ENCODE measurements around the gene ROBO2.

The ROBO2 gene

DNA sequence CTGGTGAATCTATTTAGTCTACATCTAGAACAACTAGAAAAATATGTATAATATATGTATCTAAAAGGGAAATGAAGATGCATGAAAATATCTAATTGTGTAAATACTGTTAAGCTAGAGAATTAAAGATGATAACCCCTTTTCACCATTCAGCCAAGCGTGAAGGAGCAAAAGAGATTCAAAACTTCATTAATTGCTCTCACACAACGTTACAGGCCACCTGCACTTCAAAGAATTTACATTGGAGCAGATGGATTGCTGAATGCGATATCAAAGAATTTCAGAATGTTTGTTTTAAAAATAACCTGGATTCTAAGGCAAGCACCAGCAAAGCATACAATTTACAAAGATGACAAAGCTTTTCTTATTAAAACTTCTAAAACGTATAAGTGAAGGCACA is 243.2 kb downstream of the ROBO2 start:
- TF ChIP-seq, protein P1, sequence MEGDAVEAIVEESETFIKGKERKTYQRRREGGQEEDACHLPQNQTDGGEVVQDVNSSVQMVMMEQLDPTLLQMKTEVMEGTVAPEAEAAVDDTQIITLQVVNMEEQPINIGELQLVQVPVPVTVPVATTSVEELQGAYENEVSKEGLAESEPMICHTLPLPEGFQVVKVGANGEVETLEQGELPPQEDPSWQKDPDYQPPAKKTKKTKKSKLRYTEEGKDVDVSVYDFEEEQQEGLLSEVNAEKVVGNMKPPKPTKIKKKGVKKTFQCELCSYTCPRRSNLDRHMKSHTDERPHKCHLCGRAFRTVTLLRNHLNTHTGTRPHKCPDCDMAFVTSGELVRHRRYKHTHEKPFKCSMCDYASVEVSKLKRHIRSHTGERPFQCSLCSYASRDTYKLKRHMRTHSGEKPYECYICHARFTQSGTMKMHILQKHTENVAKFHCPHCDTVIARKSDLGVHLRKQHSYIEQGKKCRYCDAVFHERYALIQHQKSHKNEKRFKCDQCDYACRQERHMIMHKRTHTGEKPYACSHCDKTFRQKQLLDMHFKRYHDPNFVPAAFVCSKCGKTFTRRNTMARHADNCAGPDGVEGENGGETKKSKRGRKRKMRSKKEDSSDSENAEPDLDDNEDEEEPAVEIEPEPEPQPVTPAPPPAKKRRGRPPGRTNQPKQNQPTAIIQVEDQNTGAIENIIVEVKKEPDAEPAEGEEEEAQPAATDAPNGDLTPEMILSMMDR (conservative IDR thresholded peaks at IDR 0.05; ENCODE audit: low read length) = no peak
- DNase-seq (ENCODE audit: low read depth) = no peak
- H3K4me3 ChIP-seq (ENCODE audit: low read length) = no peak overlapping the region

DNA sequence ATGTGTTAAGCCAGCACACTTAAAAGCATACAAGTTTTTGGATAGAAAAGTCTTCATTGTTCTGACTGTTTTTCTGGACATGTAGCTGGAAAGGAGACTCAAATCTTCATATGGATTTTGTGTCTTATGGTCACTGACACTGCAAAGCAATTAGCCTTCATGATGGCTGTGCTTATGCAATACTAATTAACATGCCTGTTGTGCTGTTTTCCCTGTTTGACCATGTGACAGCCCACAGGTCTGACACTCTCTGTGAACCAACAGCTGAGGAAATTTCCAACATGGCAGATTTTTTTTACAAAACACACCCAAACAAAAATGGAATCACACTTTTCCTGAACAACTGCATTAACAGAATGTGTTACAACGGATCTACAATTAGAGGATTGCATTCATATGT is 248.4 kb downstream of the ROBO2 start:
- H3K4me3 ChIP-seq (ENCODE audit: low read length) = no peak overlapping the region
- TF ChIP-seq, protein P1 (conservative IDR thresholded peaks at IDR 0.05; ENCODE audit: low read length) = no peak
- DNase-seq (ENCODE audit: low read depth) = no peak

DNA sequence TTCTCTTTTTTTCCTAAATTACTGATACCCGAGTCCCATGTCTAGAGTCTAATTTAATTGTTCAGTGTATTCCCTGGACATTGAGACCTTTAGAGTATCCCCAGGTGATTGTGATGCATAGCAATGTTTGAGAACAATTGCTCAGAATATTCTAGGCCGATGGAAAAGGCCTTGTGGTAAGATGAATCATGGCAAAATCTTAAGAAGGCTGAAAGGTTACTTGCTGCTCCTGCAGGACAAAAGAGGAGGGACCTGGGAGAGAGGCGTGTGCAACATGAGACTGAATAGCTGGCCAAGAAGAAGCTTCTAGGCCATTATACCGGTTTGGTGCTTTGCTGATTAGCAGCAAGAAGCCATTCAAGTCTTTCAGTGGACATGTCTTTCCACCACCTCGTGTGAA is 256.6 kb downstream of the ROBO2 start:
- no peak for DNase-seq (ENCODE audit: low read depth)
- TF ChIP-seq, protein P1 (conservative IDR thresholded peaks at IDR 0.05; ENCODE audit: low read length) = no peak
- no peak overlapping the region for H3K4me3 ChIP-seq (ENCODE audit: low read length)

DNA sequence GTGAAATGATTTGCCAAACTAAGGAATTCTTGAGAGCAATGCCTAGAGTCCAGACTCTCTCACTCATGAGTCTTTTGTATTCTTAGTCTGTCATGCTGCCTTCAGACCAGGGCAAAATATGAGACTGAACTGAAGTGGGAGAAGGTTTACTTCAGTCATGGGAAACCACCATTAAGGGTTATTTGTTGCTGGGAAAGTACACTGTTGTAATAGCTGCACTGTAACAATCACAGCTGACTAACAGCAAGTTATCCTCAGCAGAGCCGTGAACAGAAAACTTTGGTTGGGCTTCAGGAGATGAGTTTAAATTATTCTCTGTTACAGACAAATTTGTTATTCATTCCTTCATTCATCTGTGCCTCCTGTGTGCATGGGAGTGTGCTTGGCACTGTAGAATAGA is 258.5 kb downstream of the ROBO2 start:
- DNase-seq (ENCODE audit: low read depth) = no peak
- TF ChIP-seq, protein P1 (conservative IDR thresholded peaks at IDR 0.05; ENCODE audit: low read length) = no peak

DNA sequence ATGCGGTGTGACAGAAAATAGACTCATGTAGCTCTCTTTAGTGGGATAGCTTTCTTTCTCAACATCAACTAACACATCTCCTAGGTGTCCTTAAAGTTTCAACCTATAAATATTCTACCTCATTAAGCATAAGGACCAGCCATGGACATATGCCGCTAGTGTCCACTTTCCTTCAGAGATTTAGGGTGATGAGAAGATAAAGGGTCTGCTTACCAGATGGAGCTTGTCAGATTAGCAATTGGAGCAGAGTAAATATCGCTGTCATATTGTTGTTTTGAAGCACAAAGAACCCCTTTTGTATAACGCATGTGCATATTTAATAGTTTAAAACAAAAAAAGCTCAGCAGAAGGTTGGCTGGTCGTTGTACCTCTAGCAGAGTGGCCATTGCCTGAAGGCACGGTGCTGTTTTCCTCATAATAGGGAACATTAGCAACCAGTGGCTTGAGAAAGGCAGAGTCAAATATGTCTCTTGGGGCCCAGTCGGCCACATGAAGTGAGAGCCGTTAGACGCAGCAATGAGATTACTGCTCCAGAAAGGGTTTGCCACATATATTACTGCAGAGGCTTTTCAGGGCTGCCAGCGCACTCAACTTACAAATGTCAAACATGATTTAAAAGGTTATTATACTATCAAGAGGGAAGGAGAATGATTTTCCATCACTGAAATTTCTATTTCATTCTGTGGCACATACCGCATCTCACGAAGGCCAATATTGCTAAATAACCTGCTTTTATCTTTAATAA is 264.2 kb downstream of the ROBO2 start:
- no peak for DNase-seq (ENCODE audit: low read depth)
- TF ChIP-seq, protein P1 (conservative IDR thresholded peaks at IDR 0.05; ENCODE audit: low read length) = no peak

More for the DNA sequence above, 258.5 kb downstream of the ROBO2 start:
- H3K4me3 ChIP-seq (ENCODE audit: low read length) = no peak overlapping the region

DNA sequence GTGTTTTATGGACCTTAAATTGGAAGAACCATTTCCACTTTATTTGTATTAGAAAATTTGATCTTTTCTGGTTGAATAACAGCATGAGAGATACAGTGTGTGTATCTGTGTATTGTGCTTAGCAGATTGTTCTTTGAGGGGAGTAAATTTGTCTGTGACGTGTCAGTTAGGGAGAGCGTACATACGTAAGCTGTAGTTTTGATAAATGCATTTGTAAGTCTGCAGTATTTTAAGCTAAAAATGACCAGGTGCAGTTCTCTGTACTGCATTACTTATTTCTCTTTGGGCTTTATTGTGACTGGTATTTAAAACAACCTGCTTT is 264.8 kb downstream of the ROBO2 start:
- TF ChIP-seq, protein P1 (conservative IDR thresholded peaks at IDR 0.05; ENCODE audit: low read length) = no peak
- DNase-seq (ENCODE audit: low read depth) = no peak

More for the DNA sequence above, 264.2 kb downstream of the ROBO2 start:
- H3K4me3 ChIP-seq (ENCODE audit: low read length) = no peak overlapping the region

DNA sequence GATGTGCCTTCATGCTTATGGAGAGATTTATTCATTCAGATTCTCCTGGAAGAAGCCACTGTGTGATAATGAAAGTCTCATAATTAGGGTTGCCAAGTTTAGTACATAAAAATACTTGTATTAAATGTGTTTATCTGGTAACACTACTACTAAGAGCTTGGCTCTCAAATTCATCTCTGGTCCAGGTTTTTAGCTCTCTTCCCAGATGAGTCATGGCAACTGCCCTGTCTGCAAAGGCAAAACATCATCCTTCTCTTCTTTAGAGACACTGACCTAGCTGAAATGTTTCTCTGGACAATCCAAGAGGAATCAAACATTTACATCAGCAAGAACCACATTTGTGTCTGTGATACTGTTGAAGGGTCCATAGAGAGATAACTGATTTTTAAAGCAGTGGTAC is 269.6 kb downstream of the ROBO2 start:
- DNase-seq (ENCODE audit: low read depth) = no peak
- no peak overlapping the region for H3K4me3 ChIP-seq (ENCODE audit: low read length)
- TF ChIP-seq, protein P1 (conservative IDR thresholded peaks at IDR 0.05; ENCODE audit: low read length) = no peak

More for the DNA sequence above, 264.8 kb downstream of the ROBO2 start:
- H3K4me3 ChIP-seq (ENCODE audit: low read length) = no peak overlapping the region

Measured in AG10803 (cell line).